ENCODE results near the gene DOC2B.

The DOC2B gene

DNA sequence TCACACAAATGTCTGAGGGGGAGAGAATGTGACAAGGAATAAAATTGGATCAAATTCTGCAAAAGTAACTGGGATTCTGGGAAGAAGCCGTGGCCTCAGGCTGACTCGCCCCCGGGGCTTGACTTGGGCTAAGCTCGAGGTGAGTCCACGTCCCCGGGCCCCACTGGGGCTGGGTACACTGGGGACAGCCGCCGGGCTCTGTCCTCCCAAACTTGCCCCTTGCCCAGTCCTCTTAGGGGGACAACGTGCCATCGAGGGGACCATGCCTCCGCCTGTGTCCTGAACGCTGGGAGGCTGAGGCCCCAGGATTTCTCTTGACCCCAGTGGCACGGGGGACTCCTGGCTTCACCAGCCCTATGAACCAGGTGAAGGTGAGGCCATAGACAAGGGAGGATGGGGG is 21.1 kb downstream of the DOC2B start:
- no peak for DNase-seq

DNA sequence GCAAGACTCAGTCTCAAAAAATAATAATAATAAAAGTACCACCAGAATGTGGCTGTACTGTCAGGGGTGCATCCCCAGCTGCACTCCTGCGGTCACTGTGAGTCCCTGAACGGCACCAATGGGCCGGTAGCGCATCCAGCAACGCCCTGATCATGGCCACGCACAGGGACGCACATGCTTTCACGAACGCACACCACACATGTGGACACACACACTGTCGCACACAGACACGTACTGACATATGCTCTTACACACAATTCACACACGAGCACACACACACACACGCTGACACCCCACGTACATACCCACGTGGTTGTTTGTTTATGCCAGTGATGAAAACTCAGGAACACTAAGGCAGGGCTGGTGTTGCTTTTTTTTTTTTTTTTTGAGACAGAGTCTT is 21.8 kb downstream of the DOC2B start:
- DNase-seq, result no peak

DNA sequence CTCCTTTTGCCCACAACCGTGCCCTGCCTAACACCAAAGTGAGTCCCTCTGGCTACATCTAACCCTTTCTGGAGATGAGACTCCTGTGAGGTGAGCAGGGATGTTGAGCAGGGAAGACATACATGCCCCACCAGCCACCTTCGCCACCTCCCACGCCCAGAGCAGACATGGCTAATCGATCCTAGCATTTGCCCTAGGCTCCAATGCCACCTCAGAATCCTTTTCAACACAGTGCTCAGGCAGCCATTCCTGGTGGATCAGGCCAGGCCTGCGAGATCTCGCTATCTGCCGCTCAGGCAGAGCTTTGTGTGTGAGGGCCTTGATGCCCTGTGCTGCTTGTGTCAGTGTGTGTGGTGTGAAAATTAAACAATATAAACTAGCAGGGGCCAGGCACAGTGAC is 23.1 kb downstream of the DOC2B start:
- DNase-seq, result no peak

DNA sequence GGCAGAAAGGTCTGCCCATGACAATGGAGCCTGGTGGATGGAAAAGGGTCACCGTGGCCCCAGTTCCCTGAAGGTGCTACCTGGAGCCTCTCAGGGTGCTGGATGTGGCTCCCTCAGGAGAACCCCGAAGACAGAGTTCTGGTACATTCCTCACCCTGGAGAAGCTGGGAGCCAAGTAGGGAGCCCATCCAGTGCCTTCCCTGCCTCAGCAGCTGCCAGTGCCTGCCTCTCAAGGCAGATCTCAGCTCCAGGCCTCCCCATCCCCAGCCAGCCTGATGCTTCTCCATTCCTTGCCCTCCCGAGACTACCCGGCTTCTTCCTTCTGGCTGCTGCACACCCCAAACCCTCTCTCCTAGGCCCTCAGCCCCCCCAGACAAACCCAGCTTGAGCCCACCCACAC is 23.5 kb downstream of the DOC2B start:
- no peak for DNase-seq

DNA sequence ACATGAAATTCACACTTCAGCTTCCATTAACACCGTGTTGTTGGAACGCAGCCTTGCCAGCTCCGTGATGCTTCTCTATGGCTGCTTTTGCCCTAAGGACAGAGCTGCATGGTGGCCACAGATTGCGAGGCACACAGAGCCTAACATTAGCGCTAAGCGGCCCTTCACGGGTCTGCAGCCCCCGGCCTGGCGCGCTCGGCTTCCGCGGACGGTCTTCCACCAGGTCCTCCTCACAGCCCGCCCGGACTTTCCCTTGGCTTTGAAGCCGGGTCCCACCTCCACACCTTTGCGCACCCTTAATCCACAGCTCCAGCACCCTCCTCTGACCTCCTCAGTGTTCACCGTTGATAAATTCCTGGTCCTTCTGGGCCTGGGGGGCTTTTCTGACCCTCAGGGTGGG is 24.5 kb downstream of the DOC2B start:
- no peak for DNase-seq

DNA sequence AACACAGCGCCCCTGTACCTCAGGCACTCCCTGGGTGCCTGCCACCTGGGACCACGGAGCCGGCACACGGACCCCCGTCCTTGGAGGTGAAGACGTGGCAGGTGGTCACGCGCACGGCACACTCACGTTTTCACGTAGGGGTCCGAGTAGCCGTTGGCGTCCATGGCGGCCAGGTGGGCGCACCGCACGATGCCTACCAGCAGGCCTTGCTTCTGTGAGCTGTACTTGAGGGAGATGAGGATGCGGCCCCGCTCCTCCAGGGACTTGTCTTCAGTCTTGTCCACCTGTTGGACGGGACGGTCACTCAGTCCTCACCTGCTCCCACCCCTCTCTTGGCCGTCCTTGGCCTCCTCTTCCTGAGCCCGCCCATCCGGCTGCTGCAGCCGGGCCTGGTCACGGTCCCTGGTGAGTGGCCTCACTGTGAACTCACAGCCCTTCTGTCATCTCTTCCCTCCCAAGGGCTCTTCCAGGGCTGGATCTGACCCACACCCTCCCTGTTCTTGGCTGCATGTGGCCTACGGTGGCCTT is 25.3 kb downstream of the DOC2B start:
- DNase-seq, result no peak

DNA sequence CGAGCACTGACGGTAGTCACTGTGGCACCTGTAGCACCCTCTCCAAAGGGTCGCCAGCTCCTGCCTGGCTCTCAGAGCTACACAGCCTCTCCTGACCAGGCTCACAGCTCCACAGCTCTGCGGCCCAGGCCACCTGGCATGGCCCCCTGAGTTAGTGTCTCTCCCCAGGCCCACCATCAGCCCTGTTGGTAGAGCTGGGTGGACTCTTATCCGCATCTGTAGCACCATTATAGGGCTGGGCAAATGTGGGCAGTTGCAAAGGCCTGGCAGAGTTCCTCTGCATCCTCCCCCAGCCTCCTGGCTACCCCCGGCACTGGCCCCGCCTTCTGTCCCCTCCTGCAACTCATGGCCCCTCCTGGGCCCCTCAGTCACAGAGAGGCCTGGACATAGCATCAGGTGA is 25.9 kb downstream of the DOC2B start:
- DNase-seq, result no peak

DNA sequence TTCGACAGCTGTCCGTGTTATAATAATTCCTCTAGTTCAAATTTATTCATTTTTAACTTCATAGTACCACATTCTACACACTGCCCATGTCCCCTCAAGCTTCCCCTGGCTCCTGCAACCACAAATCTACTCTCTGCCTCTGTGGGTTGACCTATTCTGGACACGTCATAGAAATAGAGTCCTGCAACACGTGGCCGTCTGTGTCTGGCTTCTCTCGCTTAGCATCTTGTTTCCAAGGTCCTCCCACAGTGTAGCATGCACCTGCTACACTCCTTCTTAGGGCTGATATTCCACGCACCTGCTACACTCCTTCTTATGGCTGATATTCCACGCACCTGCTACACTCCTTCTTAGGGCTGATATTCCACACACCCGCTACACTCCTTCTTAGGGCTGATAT is 27.6 kb downstream of the DOC2B start:
- no peak for DNase-seq

DNA sequence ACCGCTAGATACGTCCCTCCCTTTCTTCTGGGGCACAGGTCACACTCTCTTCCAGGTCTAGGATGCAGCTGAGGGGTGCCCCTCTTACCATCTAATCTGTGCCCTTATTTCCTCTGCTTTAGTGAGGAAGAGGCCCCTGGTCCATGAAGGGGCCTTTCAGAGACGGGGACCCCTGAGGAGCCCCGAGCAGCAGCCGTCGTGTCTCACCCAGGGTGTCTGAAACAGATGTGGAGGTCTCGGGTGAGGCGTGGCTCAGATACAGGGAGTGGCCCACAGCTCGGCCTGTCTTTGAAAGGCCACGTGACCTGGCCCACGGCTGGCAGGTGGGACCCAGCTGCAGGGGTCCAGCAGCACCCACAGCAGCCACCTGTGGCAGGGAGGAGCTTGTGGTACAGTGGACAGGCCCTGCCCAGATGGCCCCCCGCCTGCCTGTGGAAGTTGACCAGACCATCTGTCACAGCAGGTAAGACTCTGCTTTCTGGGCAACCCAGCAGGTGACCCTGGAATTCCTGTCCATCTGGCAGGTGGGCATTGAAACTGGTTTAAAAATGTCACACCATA is 28.5 kb downstream of the DOC2B start:
- DNase-seq, result no peak

DNA sequence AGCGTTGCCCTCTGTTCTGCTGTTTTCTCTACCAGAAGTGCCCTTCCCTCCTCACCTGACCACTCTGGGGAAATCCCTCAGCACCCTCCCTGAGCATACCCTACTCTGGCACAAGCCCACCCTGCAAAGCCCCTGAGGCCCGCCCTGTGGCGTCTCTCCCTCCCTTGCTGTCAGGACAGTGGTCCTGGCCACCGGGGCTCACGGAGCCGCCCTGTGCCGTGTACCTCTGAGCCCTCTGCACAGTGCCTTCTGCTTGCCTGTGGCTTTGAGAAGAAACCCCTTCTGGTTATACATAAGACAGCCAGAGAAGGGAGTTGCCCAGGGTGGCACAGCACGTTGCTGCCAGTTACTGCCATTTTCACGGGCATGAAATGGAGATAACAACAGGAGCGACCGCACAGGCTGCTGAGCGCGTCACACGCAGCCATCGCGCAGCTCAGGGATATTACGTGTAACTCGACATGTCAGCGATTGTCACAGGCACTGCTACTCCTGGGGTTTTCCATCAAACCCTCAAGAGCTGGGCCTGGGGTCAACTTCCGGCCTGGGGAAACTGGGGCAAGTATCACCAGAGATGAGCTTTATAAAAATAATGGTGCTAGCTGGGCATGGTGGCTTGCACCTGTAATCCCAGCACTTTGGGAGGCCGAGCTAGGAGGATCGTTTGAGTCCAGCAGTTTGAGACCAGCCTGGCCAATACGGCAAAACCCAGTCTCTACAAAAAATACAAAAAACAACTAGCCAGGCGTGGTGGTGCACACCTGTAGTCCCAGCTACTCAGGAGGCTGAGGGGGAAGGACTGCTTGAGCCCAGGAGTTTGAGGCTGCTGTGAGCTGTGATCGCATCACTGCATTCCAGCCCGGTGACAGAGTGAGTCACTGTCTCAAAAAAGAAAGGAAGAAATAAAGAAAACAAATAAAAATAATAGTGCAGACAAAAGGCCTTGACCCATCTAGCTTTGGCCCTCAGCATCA is 29.3 kb downstream of the DOC2B start:
- DNase-seq, result no peak

DNA sequence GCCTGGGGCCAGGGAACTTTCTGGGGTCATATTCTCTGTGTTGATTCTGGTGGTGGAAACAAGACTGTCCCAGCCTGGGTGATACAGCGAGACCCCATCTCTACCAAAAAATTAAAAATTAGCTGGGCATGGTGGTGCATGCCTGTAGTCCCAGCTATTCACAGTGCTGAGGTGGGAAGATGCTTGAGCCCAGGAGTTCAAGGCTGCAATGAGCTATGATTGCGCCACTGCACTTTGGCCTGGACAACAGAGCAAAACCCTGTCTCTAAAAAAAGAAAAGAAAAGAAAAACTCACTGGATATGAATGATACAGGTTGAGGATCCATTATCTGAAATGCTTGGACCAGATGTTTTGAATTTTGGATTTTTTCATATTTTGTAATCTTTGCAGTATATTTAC is 30.4 kb downstream of the DOC2B start:
- no peak for DNase-seq

DNA sequence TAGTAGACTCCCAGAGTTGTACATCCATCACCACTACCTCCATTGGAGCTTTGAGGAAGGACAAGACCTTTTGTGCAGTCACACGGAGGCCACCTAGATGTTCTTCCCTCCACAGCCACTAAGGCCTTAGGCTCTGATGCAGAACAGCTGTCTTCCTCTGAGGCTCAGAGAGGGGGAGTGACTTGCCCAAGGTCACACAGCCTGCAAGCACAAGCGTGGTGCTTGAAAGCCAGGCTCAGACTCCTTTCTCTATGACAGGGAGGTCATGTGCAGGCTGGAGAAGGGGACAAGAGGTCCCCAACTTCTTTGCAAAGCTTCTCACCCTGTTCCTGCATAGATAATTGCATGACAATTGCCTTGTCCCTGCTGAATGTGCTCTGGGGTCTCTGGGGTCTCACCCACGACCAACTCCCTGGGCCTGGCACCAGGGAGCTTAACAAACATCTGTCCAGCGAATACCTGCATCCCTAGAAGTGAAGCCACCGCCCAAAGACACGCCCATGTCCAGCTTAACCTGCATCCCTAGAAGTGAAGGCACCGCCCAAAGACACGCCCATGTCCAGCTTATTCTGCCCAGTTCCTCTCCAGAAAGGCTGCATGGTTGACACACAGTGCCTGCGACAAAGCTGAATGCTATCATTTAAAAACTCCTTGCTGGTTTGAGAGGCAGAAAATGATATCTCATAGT is 31.4 kb downstream of the DOC2B start:
- no peak for DNase-seq

DNA sequence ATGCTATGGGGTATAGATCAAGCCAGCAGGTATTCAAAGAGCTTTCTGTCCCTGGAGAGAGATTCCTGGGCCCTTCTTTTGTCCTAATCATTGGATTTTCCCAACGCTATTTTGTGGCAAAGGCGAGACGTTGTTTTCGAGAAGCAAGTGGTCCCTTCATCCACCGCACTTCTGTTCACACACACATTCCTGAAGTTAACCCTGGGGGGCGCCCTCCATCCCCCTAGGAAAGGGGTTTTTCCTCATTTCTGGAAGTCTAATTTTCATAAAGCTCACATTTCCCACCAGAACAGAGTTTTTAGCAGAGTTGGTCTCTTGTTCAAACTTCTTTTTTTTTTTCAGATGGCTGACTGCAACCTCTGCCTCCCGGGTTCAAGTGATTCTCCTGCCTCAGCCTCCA is 32.2 kb downstream of the DOC2B start:
- DNase-seq, result no peak

DNA sequence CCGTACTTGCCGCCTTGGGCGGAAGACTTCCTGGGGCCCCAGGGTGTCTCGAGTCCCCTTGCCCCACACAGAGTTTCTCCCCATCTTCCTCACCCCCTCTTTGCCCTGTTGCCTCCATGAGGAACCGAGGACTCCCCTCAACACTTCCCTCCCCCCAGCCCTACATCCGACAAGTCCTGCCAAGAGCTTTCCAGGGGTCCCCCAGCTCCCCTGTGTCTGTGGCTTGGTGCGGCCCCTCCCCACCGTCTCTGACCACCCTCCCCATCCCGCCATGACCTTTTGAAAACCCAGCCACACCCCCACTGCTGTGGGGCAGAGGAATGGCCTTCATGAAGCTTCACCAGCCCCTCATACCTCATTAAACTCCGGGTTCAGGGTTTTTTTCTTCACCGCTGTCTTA is 32.7 kb downstream of the DOC2B start:
- no peak for DNase-seq

DNA sequence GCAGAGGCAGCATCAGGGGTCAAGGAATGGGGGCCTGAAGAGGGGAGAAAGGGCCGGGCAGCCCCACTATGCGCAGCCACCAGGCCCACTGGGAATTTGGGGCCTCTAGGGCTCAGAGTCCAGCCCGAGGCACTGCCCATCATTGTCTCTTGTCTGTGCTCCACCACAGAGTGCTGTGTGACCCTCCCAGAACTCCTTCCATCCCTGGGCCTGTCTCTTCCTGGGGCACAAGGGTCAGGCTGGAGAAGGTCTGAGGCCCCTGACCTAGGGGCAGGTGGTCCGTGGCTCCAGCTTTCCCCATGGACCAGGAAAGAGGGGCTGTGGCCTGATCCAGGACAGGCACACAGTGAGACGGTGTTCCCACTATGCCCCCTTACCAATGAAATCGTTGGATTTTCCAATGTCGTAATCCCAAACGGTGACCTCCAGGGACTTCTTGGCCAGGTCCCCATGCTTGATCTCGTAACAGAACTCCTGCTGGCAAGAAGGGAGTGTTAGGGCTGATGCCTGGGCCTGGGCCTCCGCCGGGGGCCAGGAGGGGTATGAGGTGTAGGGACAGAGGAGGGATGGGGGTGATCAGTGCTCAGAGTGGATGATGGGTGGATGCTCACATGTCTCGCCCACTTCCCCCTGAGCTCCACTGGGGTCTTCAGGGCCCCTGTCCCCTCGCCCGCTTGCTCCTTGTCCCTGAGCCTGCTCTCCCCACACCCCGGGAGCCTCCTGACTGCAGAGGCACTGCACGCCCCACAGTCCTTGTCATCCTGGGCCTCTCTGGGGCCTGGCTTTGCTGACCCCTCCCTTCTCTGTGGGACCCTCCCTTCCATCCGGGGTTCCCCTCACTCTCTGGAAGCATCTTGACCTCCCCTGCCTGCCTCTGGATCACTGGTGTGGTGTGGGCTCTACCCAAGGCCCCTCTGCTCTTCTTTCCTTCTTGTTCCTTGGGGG is 33.4 kb downstream of the DOC2B start:
- no peak for DNase-seq

DNA sequence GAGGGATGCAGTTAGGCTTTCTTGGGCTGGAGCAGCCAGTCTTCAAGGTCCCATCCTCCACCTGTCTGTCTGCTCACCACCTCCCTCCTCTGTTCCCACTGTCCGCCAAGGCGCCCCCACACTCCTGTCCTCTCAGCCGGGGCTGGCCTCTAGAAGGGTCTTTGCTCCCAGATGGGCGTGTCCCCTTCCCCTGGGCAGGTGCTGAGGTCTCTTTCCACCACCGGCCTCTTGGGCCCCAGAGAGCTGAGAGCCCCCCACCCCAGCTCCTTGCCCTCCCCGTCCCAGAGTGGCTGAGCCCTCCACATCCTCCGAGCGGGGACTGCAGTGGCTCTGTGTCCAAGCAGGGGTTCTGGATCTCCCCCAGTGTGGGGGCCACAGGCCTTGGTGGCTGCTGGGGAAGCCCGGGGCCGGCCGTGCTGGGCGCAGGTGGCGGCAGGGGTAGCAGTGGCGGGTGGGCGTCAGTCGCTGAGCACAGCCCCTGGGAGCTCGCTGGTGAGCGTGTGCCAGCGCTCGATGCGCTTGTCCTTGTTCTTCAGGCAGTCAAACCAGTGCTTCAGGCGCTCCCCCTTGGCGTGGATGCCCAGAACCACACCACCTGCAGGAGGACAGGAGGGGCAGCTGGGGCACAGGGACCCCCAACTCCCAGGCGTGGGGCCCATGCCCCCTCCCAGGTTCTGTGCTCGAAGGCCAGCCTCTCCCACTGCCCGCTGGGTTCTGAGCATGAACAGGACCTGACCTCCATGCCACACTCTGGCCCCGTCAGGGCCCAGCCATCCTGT is 34.3 kb downstream of the DOC2B start:
- DNase-seq, result no peak

DNA sequence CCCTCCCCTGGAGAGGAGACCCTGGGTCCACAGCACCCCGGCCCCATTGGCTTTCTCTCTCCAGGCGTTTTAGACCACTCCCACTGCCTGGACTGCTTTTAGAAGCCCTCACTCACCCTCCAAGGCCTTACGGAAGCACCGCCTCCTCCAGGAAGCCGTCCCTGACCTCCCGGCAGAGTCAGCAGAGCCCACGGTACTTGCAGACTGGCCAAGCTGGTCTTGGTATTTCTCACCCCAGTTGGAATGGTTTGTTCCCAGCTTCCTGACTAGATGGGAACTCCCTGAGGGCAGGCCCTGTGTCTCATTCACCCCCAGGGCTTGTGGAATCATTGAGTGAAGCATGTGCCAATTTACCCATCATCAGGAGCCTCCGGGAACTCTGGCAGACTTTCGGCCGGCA is 34.9 kb downstream of the DOC2B start:
- no peak for DNase-seq

DNA sequence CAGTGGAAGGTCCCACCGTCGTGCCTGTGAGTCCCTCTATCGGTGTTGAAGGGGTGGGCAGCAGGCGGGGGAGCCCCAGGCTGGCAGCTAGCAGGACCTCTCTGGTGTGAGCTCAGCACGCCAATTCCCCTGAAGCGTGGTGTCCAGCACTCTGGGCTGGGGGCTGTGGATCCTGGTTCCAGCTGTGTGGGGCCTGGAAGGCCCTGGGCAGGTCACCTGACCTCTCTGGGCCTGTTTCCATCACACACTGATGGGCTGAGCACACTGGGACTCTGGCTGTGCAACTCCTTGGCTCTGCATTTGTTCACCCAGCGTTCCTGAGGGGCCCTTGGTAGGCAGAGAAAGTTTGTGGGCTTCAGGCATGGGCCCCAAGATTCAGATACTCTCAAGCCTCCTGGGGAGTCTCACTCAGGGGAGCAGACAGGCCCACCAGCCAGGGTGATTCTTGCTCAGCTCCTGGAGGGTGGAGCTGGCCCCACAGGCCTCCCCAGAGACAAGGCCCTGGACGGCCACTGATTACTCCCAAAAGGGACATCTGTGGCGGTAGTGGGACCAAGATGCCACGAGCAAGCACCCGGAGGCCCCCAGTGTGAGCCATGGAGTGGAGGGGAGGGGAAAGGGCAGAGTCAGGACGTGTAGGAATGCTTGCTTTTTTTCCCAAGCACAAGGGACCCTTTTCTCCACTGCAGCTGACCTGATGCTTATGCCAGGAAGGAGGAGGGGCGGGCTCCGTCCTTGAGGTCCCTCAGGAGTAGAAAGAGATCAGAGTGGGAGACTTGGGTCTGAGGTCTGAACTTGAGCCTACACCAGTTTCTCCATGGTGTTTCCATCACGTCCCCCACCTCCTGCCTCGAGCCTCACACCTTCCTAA is 35.5 kb downstream of the DOC2B start:
- DNase-seq, result no peak

DNA sequence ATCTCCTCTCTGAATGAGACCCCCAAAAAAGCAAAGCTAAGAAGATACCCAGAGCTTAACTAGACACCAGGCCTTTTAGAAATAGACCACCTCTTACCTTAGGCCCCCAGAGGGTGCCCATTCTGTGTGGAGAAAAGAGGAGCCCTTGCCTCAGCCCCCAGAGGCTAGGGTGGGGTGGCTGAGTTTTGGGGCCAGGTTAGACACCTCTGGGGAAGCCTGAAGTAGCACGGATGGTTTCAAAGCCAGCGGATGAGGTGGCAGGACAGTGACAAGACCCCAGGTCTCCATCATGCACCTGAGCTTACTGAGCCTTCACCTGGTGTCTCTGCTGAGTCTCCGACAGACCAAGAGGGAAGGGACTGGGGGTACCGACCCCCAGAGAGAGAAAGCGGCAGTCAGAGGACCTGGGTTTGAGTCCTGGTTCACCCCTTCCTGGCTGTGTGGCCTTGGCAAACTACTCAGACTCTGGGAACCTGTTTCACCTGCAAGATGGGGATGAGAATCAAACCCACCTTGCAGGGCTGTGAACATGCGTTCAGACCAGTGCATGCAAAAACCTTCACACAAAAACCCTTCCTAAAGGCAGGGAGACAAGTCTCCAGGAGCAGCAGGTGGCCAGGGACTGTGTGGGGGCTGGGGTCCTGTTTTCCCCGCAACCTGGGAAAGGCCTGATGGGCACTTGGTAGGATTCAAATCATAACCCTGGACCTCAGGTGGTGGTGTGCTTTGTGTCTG is 36.3 kb downstream of the DOC2B start:
- DNase-seq, result no peak

DNA sequence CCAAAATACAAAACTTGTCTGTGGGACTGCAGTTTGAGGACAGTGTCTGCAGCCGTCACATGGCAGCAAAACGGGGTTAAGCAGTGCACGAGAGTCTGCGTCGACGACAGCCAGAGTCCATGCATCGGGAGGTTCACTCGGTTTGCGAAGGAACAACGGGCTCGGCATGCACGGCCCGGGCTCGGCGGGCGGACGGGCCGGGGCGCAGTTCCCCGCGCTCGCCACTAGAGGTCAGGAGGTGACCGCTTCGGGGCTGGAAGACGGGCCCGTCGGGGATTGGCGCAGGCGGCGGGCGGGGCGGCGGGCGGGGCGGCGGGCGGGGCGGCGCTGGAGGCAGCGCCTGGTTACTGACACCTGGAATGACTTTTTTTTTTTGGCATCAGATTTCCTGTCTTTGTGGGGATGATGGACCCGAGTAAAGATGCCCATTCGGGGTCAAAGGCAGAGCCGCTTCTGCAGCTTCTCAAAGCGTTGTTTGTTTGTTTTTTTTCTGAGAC is 37.6 kb downstream of the DOC2B start:
- DNase-seq, result peak; percentile 70
